HG02623 (cell line): ENCODE data around the gene E2F1.

Experiments
- ATAC-seq: cut with Tn5 transposase; IDR thresholded peaks from one replicate; pipeline ENCODE4 v1.9.1; 2021; ENCODE audit warnings: moderate library complexity; ENCODE audit not compliant: unreplicated experiment

The E2F1 gene

DNA sequence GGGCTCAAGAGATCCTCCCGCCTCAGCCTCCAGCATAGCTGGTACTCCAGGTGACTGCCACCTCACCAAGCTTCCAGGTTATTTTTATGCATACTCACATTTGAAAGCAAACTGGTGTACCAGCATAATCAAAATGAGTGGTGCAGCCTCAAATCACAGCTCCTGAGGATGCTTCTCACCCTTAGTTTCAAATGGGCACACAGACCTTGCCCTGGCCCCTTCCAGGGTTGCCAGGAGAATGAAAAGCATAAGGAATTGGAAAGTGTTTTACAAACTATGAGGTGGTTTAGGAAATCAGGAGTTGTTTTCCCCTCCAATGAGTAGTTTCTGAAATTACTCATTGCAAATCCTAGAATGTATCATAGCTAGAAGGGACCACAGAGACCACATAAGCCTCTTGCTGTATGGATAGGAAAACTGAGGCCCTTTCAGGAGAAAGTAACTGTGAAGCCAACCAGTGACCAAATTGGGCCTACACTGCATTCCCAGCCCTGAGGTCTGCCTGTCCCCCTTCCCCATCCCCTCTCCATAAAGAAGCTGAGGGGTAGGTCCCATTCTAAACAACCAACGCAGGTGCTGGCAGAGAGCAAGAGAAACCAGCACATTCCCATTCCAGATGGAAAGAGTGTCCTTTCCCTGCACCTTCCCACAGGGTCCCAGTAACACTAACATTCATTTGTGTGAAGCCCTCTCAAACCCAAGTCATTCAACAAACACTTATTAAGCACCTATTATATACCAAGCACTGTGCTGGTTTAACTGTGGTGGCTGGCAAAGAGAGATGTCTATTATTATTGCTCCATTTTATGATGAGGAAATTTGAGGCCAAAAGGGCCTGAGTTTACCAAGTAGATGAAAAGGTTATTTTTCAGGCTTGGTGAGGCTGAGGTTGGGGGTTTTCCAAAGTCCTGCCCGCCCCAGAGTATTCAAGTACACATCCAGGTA lies 2.1 kb upstream of the E2F1 start:
- ATAC-seq: no peak

DNA sequence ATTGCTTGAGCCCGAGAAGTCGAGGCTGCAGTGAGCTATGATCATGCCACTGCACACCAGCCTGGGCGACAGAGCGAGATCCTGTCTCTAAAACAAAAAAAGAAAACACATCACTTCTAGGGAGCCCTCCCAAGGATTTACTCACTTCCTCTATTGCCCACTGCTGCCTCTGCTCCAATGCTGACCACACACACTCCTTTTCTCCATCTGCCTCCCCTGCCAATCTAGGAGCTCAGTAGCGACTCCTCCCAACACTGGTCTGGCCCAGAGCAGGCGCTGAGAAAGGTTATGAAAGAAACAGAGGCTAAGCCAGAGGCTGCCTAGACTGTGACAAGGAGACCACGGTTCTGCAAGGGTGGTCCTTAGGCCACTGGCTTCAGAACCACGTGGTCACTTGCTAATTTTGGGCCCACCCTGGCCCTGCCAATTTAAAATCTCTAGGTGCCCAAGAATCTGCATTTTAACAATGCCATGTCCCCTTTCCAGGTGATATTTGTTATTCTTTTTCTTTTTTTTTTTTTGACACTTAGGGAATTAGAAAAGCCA lies 1.3 kb upstream of the E2F1 start:
- ATAC-seq: no peak

DNA sequence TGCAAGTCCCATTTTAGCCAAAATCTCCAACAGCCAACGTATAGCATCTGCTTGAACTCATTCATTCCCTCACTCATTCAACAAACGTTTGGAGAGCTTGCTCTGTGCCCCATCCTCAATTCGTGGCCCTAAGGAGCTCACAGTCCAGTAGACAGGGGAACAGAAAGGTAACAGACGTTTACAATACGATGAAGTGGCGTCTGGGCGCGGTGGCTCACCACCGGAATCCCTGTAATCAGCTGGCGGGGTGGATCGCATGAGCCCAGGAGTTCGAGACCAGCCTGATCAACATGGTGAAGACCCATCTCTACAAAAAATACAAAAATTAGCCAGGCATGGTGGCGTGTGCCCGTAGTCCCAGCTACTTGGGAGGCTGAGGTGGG lies 790 bp upstream of the E2F1 start:
- ATAC-seq: no peak

DNA sequence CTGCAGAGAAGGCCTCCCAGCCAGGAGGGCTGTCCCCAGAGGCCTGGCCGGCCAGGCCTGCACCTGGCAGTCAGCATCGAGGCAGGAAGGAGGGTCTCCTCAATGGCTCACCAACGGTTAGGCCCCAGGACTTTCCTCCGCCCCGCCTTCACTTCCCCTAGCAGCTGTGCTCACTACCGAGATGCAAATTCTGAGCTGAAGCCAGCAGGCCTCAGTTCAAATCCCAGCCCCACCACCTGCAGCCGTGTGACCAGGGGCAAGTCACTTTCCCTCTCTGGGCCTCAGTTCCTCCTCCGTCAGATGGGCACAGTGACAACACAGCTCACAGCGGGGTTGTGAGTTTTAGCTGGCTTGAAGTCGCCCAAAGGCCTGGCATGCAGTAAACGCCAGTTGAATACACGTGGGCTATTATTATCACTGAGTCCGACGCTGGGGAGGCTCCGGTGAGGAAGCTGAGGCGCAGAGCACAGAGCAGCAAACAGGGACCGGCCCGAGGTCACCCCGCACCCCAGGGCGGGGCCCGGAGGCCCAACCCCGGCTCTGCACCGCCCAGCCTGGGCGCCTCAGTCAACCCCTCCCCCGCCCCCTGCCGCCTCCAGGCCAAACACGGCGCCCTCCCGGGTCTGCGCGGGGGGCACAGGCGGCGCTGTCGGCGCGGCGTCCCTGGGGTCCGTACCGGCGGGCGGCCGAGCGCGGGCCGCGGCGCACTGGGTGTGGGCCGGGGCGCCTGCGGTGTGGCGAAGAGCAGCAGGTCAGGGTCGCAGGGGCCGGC lies 671 bp downstream of the E2F1 start:
- peak; percentile 31 for ATAC-seq

DNA sequence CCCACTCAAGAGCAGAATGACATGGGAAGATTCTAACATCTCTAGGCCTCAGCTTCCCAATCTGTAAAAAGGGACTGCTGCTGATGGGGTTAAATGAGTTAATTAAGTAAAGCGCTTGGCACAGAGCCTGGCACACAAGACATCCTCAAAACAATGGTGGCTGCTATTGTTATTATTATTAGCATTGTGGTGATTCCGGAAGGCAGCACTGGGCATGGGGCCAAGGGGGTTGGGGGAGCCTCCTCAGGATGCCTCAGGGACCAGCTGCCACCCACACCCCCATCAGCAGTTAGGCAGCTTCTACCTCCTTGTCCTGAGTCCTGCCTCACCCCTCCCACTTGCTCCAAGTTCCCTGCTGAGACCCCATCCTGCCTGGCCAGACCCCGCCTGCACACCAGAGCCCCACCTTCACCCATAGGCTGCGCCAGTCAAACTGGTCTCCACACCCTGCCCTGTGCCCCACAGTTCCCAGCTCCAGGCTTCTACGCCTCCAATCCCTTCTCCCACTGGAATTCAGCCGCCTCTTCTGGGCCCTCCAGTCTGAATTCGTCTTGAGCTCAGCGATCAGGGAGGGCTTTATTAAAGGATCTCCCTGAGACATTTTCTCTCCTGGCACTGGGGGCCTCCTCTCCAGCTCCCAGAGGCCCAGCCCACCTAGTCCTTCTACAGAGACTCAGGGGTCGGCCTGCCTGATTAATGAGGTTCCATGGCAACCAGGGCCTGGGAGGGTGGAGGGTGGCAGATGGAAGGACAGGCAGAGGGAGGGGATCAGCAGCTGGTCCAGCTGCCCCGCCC lies 1.5 kb downstream of the E2F1 start:
- no peak for ATAC-seq

DNA sequence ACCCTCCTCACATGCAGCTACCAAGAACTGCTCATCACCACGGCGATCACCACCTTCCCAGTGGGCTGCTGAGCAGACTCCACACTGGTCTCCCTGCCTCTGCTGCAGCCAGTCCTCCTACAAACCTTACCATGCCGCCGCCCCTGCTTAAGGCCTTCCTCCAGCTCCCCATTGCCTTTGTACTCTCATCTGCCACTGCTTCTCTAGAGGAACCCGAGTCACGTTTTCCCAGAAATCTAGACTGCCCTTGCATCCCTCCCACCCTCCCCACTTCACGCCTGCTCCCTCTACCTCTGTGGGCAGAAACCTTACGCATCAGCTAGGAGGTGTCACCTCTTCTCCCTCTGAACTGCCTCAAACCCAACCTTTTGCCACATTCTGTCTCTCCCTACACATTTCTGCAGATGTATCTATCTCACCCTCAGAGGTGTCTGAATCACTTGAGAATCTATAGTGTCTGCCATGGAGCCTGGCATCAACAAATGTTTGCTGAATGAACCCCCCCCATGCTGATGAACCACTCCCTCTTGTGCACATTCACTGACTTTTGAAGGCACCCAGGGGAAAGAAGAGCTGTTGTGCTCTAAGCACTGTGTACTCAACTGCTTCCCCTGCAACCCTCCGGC lies 4.3 kb downstream of the E2F1 start:
- ATAC-seq: no peak

DNA sequence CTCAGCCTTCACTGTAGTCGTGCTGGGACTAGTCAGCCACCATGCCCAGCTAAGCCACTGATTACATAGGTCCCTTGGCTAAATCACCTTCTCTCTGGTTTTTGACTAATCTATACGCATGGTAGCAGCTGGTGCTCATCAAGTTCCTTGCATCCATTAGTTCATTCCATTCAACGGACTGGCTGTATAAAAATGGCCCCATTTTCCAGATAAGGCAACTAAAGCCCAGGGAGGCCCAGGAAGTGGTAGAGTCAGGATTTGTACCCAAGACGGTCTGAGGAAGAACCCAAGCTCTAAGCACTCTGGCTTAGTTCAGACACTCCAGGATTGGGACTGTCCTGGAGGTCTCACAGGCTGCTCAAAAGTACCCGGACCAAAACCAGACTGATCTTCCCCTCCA lies 4.9 kb downstream of the E2F1 start:
- ATAC-seq: no peak

DNA sequence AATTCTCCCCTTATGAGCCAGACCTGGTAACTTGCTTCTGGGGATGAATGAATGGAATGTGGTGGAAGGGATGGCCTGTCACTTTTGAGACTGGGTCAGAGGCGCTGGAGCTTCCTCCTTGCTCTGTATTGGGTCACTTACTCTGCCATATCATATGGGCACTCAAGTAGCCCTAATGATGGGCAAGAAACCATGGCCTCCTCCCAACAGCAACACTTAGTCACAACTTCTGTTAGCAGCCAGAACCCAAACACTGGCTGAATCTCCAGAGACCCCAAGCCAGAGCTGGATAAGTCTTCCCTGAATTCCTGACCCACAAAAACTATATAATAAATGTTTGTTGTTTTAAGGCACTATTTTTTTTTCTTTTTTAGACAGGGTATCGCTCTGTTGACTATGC lies 5.5 kb downstream of the E2F1 start:
- ATAC-seq: no peak

DNA sequence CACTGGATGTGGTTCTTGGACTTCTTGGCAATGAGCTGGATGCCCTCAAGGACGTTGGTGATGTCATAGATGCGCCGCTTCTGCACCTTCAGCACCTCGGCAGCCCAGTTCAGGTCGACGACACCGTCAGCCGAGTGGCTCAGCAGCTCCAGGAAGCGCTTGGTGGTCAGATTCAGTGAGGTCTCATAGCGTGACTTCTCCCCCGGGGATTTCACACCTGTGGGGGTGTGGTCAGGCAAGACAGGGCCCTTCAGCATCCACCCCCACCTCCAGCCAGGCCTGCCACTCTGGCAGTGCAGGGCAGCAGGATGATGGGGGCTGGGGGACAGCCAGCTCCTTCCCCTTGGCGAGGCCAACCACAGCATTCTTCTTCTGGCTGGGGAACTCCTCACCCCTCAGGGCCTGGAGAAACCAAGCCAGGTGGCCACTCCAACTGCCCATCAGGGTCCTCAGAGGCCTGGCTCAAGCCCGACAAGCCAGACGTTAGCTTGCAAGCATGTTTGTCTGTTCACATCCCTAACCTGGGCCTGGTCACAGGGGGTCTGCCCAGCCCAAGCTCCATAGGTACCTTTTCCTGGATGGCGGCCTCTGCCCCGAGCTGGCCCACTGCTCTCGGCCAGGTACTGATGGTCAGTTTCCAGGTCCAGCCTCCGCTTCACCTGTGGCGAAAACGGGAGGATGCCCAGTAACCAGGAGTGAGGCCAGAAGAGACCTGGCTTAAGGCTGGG lies 6.3 kb downstream of the E2F1 start:
- no peak for ATAC-seq

DNA sequence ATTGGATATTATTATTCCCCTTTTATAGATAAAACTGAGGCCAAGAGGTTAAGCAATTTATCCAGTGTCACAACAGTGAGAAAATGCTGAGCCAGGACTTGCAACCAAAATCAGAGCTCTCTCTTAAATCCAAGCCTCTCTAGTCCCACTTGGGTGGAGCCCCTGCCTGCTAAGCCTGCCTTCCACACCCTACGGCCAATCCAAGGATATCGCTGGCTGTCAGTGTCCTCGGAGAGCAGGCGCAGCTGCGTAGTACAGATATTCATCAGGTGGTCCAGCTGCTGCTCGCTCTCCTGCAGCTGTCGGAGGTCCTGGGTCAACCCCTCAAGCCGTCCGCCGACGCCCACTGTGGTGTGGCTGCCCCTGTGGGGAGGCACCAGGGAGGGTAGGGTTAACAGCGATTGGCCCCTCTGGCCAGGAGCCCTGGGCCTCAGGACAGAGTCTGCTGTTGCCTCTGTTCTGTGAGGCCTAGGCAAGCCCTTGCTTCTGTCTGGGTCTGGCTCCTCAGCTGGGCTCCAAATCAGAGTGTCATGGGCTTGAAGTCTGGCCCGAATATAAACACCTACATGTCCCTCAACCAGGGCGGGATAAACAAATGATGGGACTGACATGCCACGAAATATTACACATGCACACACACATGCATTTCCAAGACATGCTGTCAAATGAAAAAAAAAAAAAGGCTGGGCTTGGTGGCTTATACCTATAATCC lies 8.0 kb downstream of the E2F1 start:
- no peak for ATAC-seq

DNA sequence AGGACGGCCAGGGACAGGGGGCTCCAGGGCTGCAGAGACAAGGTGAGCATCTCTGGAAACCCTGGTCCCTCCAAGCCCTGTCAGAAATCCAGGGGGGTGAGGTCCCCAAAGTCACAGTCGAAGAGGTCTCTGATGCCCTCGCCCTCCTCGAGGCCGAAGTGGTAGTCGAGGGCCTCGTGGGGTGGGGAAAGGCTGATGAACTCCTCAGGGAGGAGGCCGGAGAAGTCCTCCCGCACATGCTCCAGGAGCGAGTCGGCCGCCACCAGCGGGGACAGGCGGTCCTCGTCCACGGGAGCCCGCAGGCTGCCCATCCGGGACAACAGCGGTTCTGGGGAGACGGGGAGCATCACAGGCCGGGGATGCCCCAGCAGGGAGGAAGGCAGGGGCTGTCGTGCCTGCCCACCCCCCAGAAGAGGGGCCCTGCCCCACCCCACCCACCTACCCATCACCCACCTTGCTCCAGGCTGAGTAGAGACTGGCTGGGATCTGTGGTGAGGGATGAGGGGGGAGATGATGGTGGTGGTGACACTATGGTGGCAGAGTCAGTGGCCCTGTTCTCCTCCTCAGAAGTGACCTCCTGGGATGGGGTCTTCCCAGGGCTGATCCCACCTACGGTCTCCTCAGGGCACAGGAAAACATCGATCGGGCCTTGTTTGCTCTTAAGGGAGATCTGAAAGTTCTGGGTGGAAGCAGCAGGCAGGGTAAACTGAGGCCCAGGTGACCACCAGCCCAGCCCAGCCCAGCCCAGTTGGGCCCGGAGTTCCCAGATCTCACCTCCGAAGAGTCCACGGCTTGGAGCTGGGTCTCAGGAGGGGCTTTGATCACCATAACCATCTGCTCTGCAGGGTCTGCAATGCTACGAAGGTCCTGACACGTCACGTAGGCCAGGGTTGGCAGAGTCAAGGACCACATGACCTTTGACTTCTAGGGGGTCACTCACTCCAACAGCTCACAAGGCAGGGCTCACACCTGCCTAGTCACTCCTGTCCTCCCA lies 9.2 kb downstream of the E2F1 start:
- no peak for ATAC-seq

DNA sequence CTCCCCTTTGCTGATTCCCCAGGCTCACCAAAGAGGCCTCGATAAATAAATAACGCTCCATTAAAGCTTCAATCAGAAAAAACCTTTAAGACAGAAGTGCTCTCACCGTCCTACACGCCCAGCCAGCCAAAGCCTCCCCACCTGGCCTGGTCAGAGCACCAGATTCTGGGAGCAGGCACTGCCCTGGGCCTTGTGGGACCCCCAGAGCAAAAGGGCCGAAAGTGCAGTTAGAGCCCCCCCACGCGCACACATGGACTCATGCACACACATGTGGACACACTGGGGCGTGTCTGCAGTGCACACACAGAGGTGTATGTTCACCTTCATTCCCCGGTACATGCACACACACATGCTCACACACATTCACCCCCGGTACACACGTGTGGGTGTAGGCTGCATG lies 10.1 kb downstream of the E2F1 start:
- ATAC-seq: no peak

DNA sequence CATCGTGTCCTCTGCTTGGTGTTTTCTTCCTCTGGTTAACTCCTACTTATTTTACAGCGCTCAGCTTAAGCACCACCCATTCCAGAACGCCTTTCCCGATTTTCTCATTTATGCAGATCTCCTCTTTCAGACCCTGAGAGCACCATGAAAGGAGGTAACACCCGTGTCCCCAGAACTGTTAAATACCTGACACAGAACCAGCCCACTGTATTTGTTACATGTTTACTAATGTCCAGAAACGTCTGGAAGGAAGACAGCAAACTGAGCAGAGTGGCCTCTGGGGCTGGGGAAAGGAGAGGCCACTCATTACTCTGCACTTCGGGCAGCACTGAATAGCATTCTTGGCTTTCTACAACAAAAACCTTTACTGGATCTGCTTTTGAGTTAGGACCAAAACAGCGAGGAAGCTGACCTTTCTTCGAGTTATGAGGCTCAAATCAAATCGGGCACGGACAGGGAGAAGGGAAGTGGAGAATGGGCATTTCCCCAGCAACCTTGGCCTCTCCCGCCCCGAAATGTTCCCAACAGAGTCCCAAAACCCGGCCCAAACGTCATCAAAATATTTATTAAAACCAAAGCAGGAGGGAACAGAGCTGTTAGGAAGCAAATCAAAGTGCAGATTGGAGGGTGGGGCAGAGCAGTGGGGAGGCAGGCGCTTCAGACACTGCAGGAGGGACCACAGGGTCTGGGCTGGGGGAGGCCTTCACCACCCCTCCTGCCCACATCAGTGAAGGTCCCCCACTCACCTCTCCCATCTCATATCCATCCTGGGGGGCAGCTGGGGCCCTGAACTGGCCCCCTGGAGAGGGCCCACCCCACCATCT lies 10.8 kb downstream of the E2F1 start:
- ATAC-seq: no peak

DNA sequence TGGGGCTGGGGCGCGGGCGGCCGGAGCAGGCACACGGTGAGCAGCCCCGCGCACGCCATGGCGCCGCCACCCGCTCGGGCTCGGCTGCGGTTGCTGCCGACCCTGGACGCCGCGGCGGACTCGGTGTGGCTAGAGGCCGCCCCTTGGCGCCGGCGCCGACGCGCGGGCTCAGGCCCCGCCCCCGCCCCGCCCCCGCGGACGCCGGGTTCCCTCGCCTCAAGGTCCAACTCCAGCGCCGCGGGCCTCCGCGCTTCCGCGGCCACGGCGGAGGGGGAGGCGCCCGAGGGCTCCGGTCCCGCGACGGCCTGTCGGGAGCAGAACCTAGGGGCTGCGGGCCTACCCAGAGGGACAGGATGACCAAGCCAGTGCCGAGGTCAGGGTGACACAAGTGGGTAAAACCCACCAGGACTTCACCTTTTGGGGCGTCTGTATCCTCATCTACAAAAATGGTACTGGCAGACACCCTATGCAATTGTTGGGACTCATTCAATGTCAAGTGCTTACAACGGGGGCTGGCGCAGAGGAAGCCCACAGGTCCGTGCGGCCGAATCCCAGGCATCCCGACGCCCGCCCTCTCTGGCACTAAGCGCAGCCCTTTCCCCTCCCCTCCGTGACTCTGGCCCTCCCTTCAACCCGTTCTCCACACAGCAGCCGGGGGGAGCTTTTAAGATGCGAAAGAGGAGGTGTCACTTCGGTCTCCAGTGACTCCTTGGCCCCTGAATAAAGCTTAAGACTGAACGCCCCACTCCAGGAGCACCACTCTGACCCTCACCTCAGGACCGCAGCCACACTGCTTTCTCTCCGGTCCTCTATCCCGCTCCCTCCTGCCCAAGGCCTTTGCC lies 11.7 kb downstream of the E2F1 start, which contains the start of gene NECAB3:
NECAB3 (minus strand) TSS at position 135 of the 842 bp plus-strand sequence; CDS start at position 59, 76 bp downstream.
- ATAC-seq: peak; percentile 43

DNA sequence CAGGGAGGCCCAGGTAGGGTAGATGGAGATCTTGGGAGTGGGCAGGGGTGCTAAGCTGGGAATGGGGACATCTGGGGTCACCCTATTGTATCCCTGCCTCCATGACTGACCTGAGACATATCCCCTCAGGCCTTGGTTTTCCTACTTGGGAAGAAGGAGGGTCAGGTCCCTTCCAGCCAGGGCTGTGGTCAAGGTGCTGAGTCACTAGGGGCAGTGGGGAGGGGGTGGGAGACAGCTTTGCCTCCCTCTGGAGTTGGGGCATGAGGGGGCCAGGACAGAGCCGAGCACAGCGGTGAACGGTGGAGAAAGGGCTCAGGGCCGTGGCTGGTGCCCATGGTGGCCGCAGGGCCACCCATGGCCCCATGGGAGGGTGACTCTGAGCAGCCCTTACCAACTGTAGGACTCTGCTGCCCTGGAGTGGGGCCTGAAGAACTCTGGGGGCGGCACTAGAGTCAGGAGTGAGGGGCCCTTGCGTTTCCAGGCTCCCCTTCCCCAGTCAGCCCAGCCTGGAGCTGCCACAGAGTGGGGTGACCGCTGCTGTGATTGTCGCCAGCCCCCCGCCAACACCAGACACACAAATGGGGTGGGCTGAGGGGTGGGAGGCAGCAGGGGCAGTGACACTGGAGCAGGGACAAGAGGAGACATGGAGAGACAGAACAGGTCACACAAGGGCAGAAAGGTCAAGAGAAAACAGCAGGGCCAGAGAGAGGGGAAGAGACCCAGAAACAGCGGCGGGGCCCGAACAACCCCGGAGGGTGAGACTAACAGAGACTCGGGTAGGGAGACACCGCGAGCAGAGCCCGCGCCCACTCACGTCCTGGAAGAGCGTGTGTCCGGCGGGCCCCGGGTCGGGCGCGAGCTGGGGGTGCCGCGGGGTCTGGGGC lies 12.5 kb downstream of the E2F1 start:
- no peak for ATAC-seq
